Lung (tissue), 12 donors: ENCODE measurements around the gene KCNJ10. TPM values are rescaled to one million over a fixed set of nuclear protein-coding genes. Genes with fewer than 3 reads are reported as not detected.
A peak's percentile ranks its signal among the peaks of the same experiment; 100 is the strongest.
"Not testable (repeated sequence)": the region's sequence is repeated elsewhere in the genome, so short reads cannot be mapped to it uniquely, and the experiment has no call there.

ENCODE experiments used
- ATAC-seq: fragments of 200-7000 bp; cut with Tn5 transposase; one replicate; pipeline ENCODE4 v1.9.1; 2020; ENCODE audit warnings: moderate number of reproducible peaks; ENCODE audit not compliant: insufficient read depth, low FRiP score
- DNase-seq, 3 donors: peaks; one replicate each; pipeline ENCODE4 v3.0.0-alpha.2; 2013 to 2017
- H3K27ac ChIP-seq, 2 donors: one replicate each; pipeline ENCODE4 v1.5.1; 2013; ENCODE audit warnings: mild to moderate bottlenecking in 2 of 2, moderate library complexity in 2 of 2, control low read depth in 1 of 2, inconsistent platforms in 1 of 2, low read depth in 1 of 2, low read length in 1 of 2
- H3K27me3 ChIP-seq, 3 donors: one replicate each; pipeline ENCODE4 v1.5.1; 2013; ENCODE audit warnings: low read length in 2 of 3; ENCODE audit not compliant: control insufficient read depth in 3 of 3, insufficient read depth in 3 of 3
- H3K36me3 ChIP-seq, 4 donors: one replicate each; pipeline ENCODE4 v1.5.1; 2013; ENCODE audit warnings: low read length in 4 of 4, mild to moderate bottlenecking in 1 of 4, moderate library complexity in 1 of 4; ENCODE audit not compliant: control insufficient read depth in 4 of 4, insufficient read depth in 4 of 4
- H3K4me1 ChIP-seq, 5 donors: one replicate each; pipeline ENCODE4 v1.5.1; 2013; ENCODE audit warnings: low read length in 5 of 5, mild to moderate bottlenecking in 2 of 5, moderate library complexity in 1 of 5; ENCODE audit not compliant: control insufficient read depth in 5 of 5, insufficient read depth in 5 of 5
- H3K4me3 ChIP-seq: one replicate; pipeline ENCODE4 v1.5.1; 2013; ENCODE audit warnings: mild to moderate bottlenecking, control low read depth, moderate library complexity
- H3K9ac ChIP-seq, 2 donors: one replicate each; pipeline ENCODE4 v1.5.1; 2013; ENCODE audit warnings: low read length in 2 of 2, control low read depth in 1 of 2; ENCODE audit not compliant: insufficient read depth in 1 of 2
- H3K9me3 ChIP-seq, 4 donors: one replicate each; pipeline ENCODE4 v1.5.1; 2013; ENCODE audit warnings: low read length in 3 of 4, mild to moderate bottlenecking in 1 of 4, moderate library complexity in 1 of 4; ENCODE audit not compliant: control insufficient read depth in 4 of 4, insufficient read depth in 3 of 4
- WGBS, 2 donors: extraction: QIAGEN DNeasy Blood & Tissue Kit; methylation state at CpG; one replicate each; pipeline ENCODE4 v1.1.7; 2013; 5-methylcytosine and 5-hydroxymethylcytosine counted together
- polyA plus RNA-seq, 2 donors: library from polyadenylated mRNA; stranded (reverse); fragments of 200-250 nt; gene quantifications; one replicate each; pipeline ENCODE4 v1.2.1, GENCODE V29; 2013
- total RNA-seq, 2 donors: library from RNA; depleted of rRNA in 1 of 2; stranded (reverse); fragments of >200 nt in 1 of 2; gene quantifications; one replicate each; pipeline ENCODE4 v1.2.1, GENCODE V29; 2014 to 2021
- TF ChIP-seq, protein P1 (sequence below): IDR thresholded peaks from 2 replicates; pipeline ENCODE4 v1.5.1; 2012; ENCODE audit warnings: mild to moderate bottlenecking; ENCODE audit errors: control extremely low read depth, extremely low read depth
- donor health status: control.
- donor health status: control.
- donor health status: Bipolar disorder and iron deficiency.
- donor health status: healthy.
- donor health status: DM: yes; HTN: yes; CAD: no.

The KCNJ10 gene
- total and polyA plus RNA-seq, 4 donors, result 0.02 to 0.37 (median 0.10) TPM

DNA sequence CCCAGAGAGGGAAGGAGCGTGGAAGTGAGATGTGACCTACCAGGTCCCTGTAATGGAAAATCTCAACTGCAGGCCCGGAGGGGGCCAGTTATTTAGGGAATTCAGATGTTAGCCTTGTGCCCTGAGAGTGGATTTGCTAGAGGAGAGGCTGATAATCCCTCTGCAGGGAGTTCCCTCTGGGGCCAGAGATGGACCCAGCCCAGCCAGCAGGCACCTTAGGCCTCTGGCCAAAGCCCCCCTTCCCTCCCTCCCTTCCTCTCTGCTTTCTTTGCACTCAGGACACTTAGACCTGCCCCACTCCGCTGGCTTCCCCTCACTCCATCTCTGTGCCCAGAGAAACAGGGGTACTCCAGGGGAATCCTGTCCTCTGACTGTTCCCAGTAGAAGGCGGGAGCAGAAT is 44.1 kb upstream of the KCNJ10 start:
- no peaks in the 10 kb centered on the region for H3K9me3 ChIP-seq
- H3K4me1 ChIP-seq, result peaks cover 0 to 48% (median 12%) of the 10 kb centered on the region in 5 donors
- 83 to 91% methylated on average over 4 of the region's 4 CpGs for WGBS, 2 donors
- ATAC-seq (no peak), DNase-seq (peak in 1 of 3 donors; percentile 25)
- H3K9ac ChIP-seq, result no peak overlapping the region
- H3K36me3 ChIP-seq, result no peaks in the 10 kb centered on the region
- no peak overlapping the region for H3K4me3 ChIP-seq
- TF ChIP-seq, protein P1, sequence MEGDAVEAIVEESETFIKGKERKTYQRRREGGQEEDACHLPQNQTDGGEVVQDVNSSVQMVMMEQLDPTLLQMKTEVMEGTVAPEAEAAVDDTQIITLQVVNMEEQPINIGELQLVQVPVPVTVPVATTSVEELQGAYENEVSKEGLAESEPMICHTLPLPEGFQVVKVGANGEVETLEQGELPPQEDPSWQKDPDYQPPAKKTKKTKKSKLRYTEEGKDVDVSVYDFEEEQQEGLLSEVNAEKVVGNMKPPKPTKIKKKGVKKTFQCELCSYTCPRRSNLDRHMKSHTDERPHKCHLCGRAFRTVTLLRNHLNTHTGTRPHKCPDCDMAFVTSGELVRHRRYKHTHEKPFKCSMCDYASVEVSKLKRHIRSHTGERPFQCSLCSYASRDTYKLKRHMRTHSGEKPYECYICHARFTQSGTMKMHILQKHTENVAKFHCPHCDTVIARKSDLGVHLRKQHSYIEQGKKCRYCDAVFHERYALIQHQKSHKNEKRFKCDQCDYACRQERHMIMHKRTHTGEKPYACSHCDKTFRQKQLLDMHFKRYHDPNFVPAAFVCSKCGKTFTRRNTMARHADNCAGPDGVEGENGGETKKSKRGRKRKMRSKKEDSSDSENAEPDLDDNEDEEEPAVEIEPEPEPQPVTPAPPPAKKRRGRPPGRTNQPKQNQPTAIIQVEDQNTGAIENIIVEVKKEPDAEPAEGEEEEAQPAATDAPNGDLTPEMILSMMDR, result no peak
- H3K27ac ChIP-seq, result no peak overlapping the region
- H3K27me3 ChIP-seq, result peaks cover 0 to 2% (median 0%) of the 10 kb centered on the region in 3 donors

- 81 to 90% methylated on average over 8 of the region's 8 CpGs for WGBS, 2 donors
- Histone ChIP-seq H3K4me1 (peaks cover 0 to 46% (median 9%) of the 10 kb centered on the region in 5 donors), H3K27ac (no peak overlapping the region), H3K36me3 (no peaks in the 10 kb centered on the region), H3K4me3 (no peak overlapping the region), H3K9ac (no peak overlapping the region), H3K9me3 (no peaks in the 10 kb centered on the region), H3K27me3 (peaks cover 0 to 2% (median 0%) of the 10 kb centered on the region in 3 donors)
- TF ChIP-seq, protein P1, result no peak
- no peak for ATAC-seq
- no peak for DNase-seq
These were observed 43.4 kb upstream of the KCNJ10 start for GRCh38 chr1:160113407-160113806.

DNA sequence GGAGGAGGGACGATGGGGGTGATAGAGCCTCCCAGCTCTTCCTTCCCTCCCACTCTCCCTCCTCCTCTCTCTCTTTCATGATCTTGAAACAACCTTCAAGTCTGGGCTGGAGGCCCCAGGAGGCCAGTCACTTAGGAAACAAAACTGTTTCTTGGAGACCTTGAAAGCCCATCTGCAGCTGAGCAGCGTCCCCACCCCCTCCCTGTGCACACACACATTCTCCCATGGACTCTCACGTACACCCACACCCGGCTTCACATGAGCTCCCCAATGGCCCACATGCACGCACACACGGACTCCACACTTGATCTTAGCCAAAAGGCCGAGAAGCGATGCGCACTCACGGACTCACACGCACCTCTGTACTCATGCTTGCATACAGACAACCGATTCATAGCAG is 42.4 kb upstream of the KCNJ10 start:
- no peak overlapping the region for H3K27ac ChIP-seq
- no peaks in the 10 kb centered on the region for H3K36me3 ChIP-seq
- TF ChIP-seq, protein P1, result no peak
- ATAC-seq, result no peak
- 79 to 88% methylated on average over 11 to 12 of the region's 12 CpGs for WGBS, 2 donors
- H3K9me3 ChIP-seq, result no peaks in the 10 kb centered on the region
- H3K9ac ChIP-seq, result peak overlapping the region in 1 of 2 donors; percentile 23
- no peak overlapping the region for H3K4me3 ChIP-seq
- peaks cover 0 to 2% (median 0%) of the 10 kb centered on the region in 3 donors for H3K27me3 ChIP-seq
- peak in 1 of 3 donors; percentile 35 for DNase-seq
- peaks cover 0 to 37% (median 5%) of the 10 kb centered on the region in 5 donors for H3K4me1 ChIP-seq

GRCh38 chr1:160111462-160111861 is 41.5 kb upstream of the KCNJ10 start:
- H3K4me1 ChIP-seq, result peaks cover 0 to 29% (median 0%) of the 10 kb centered on the region in 5 donors
- WGBS, 2 donors, result 89 to 94% methylated on average over 10 of the region's 10 CpGs
- not testable (repeated sequence) for ATAC-seq, DNase-seq, H3K9me3 ChIP-seq, H3K27me3 ChIP-seq, H3K36me3 ChIP-seq, H3K27ac ChIP-seq, H3K9ac ChIP-seq, H3K4me3 ChIP-seq
